Measurements from ENCODE around the gene UMAD1. TPM values are rescaled to one million over a fixed set of nuclear protein-coding genes. Genes with fewer than 3 reads are reported as not detected.
A peak's percentile ranks its signal among the peaks of the same experiment; 100 is the strongest.

Gene UMAD1
- polyA plus RNA-seq, 1 of the 3 experiments (the other 2 are of a cell fraction): 13.9 TPM

GRCh38 chr7:7810380-7810779 is 169.8 kb downstream of the UMAD1 start:
- no peak overlapping the region for H3K9ac ChIP-seq
- no peaks in the 10 kb centered on the region for H3K9me2 ChIP-seq
- ChIA-PET CTCF (no interaction called here), POLR2A (no interaction called here)
- H3K79me2 ChIP-seq (ENCODE audit: insufficient read depth): no peaks in the 10 kb centered on the region; the same call in 1 of the 2 replicates
- H3F3A ChIP-seq (replicated peaks; ENCODE audit: insufficient read depth): no peaks in the 10 kb centered on the region
- no peak overlapping the region for H3K4me3 ChIP-seq (ENCODE audit: low read depth in 2 of 2, low read length in 1 of 2)
- no peaks in the 10 kb centered on the region for H3K27me3 ChIP-seq (ENCODE audit: insufficient read depth)
- TF ChIP-seq RAD21 (IDR thresholded peaks at IDR 0.05; ENCODE audit: low read length): no peak
- no peak for TF ChIP-seq SIN3A (IDR thresholded peaks at IDR 0.05; ENCODE audit: borderline replicate concordance, low read depth, low read length)
- no peak for TF ChIP-seq ELF1 (IDR thresholded peaks at IDR 0.05)
- no peak for TF ChIP-seq TEAD4 (IDR thresholded peaks at IDR 0.05; ENCODE audit: borderline replicate concordance, insufficient read depth)
- H2AFZ ChIP-seq (ENCODE audit: low read depth): no peak overlapping the region
- peaks cover 0 to 13% of the 10 kb centered on the region in 2 experiments; a peak in 2 of 4 replicates for H3K4me1 ChIP-seq (ENCODE audit: control insufficient read depth in 1 of 2, insufficient read depth in 2 of 2, low read depth in 1 of 2, low read length in 1 of 2)
- H3K9me3 ChIP-seq: no peaks in the 10 kb centered on the region
- H3K27ac ChIP-seq (ENCODE audit: low read depth in 2 of 2, low read length in 1 of 2): no peak overlapping the region
- H3K36me3 ChIP-seq (replicated peaks in 1 of 2; ENCODE audit: control insufficient read depth in 1 of 2, insufficient read depth in 2 of 2, low read length in 1 of 2): no peaks in the 10 kb centered on the region
- H3K4me2 ChIP-seq: no peak overlapping the region
- H4K20me1 ChIP-seq (ENCODE audit: insufficient read depth): no peaks in the 10 kb centered on the region
- no peak for DNase-seq
- WGBS (ENCODE audit: low lambda C conversion rate): 98% methylated on average over 1 of the region's 1 CpG

- Histone ChIP-seq H3K4me2 (no peak overlapping the region), H4K20me1 (ENCODE audit: insufficient read depth) (no peaks in the 10 kb centered on the region), H3K9ac (no peak overlapping the region), H3K4me1 (ENCODE audit: control insufficient read depth in 1 of 2, insufficient read depth in 2 of 2, low read depth in 1 of 2, low read length in 1 of 2) (peaks cover 0 to 8% of the 10 kb centered on the region in 2 experiments; a peak in 2 of 4 replicates), H3F3A (replicated peaks; ENCODE audit: insufficient read depth) (no peaks in the 10 kb centered on the region), H3K9me2 (no peaks in the 10 kb centered on the region), H3K27ac (ENCODE audit: low read depth in 2 of 2, low read length in 1 of 2) (no peak overlapping the region), H3K36me3 (replicated peaks in 1 of 2; ENCODE audit: control insufficient read depth in 1 of 2, insufficient read depth in 2 of 2, low read length in 1 of 2) (no peaks in the 10 kb centered on the region), H3K79me2 (ENCODE audit: insufficient read depth) (no peaks in the 10 kb centered on the region; the same call in 1 of the 2 replicates), H3K9me3 (no peaks in the 10 kb centered on the region), H2AFZ (ENCODE audit: low read depth) (no peak overlapping the region), H3K27me3 (ENCODE audit: insufficient read depth) (no peaks in the 10 kb centered on the region), H3K4me3 (ENCODE audit: low read depth in 2 of 2, low read length in 1 of 2) (no peak overlapping the region)
- WGBS (ENCODE audit: low lambda C conversion rate): 97% methylated on average over 2 of the region's 2 CpGs
- ChIA-PET CTCF (no interaction called here), POLR2A (no interaction called here)
- no peak for DNase-seq
- no peak for TF ChIP-seq RFX5 (IDR thresholded peaks at IDR 0.05; ENCODE audit: low read length)
- no peak for TF ChIP-seq USF1 (IDR thresholded peaks at IDR 0.05; ENCODE audit: borderline replicate concordance, low read depth)
- 0 out of 2 replicates have a peak, but pooled peaks have one; percentile 10 for TF ChIP-seq GATA2 (CRISPR knock-in tag; IDR thresholded peaks at IDR 0.05)
- TF ChIP-seq CTCF (IDR thresholded peaks at IDR 0.05): no peak
- no peak for TF ChIP-seq RAD21 (IDR thresholded peaks at IDR 0.05; ENCODE audit: low read length)
- TF ChIP-seq POLR2AphosphoS5 (IDR thresholded peaks at IDR 0.05; ENCODE audit: low read depth, low read length): no peak
Measured at GRCh38 chr7:7810826-7811225, 170.3 kb downstream of the UMAD1 start.

GRCh38 chr7:7812112-7812511 is 171.6 kb downstream of the UMAD1 start:
- WGBS (ENCODE audit: low lambda C conversion rate): 88% methylated on average over 1 of the region's 1 CpG
- H3K9me2 ChIP-seq: no peaks in the 10 kb centered on the region
- H2AFZ ChIP-seq (ENCODE audit: low read depth): no peak overlapping the region
- H3F3A ChIP-seq (replicated peaks; ENCODE audit: insufficient read depth): no peaks in the 10 kb centered on the region
- no peak overlapping the region for H3K9ac ChIP-seq
- no peaks in the 10 kb centered on the region; the same call in 1 of the 2 replicates for H3K79me2 ChIP-seq (ENCODE audit: insufficient read depth)
- ChIA-PET POLR2A (no interaction called here), CTCF (interaction anchor here (0.7 kb wide), 1 partner anchor 10 kb away, joined by 3 read pairs; no protein-coding TSS in a partner anchor)
- peaks cover 0 to 5% of the 10 kb centered on the region in 2 experiments; a peak in 2 of 4 replicates for H3K4me1 ChIP-seq (ENCODE audit: control insufficient read depth in 1 of 2, insufficient read depth in 2 of 2, low read depth in 1 of 2, low read length in 1 of 2)
- no peak for TF ChIP-seq RAD21 (IDR thresholded peaks at IDR 0.05; ENCODE audit: low read length)
- no peak for TF ChIP-seq USF2 (IDR thresholded peaks at IDR 0.05; ENCODE audit: borderline replicate concordance, low read depth, low read length)
- TF ChIP-seq USF1 (IDR thresholded peaks at IDR 0.05; ENCODE audit: borderline replicate concordance, low read depth): no peak
- TF ChIP-seq MEF2A (IDR thresholded peaks at IDR 0.05; ENCODE audit: borderline replicate concordance, low read depth): no peak
- TF ChIP-seq REST (IDR thresholded peaks at IDR 0.05; ENCODE audit: low read depth, low read length): no peak
- no peak for TF ChIP-seq NFIC (IDR thresholded peaks at IDR 0.05; ENCODE audit: borderline replicate concordance)
- H3K27ac ChIP-seq (ENCODE audit: low read depth in 2 of 2, low read length in 1 of 2): no peak overlapping the region
- no peak overlapping the region for H3K4me2 ChIP-seq
- no peak overlapping the region for H3K4me3 ChIP-seq (ENCODE audit: low read depth in 2 of 2, low read length in 1 of 2)
- H3K9me3 ChIP-seq: no peaks in the 10 kb centered on the region
- no peaks in the 10 kb centered on the region for H3K27me3 ChIP-seq (ENCODE audit: insufficient read depth)
- no peak for DNase-seq
- H4K20me1 ChIP-seq (ENCODE audit: insufficient read depth): no peaks in the 10 kb centered on the region
- H3K36me3 ChIP-seq (replicated peaks in 1 of 2; ENCODE audit: control insufficient read depth in 1 of 2, insufficient read depth in 2 of 2, low read length in 1 of 2): no peaks in the 10 kb centered on the region
